ENCODE results near the gene CDK6.

Gene CDK6

DNA sequence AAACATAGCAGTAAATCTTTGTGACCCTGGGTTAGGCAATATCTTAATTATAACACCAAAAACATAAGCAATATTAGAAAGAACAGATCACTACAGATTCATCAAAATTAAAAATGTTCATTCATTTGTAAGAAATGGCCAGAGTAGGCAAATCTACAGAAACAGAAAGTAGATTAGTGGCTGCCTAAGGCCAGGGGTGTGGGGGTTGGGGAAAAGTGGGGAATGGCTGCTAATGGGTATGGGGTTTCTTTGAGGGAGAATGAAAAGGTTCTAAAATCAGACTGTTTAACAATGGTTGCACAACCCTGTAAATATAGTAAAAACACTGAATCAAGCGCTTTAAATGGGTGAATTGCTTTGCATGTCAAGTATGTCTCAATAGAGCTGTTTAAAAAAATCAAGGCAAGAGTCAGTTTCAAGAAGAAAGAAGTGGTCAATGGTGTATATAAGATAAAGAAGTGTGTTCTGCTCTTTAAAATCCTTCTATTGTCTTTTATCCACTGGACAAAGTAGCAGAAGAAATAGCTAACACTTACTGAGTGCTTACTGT is 42.6 kb downstream of the CDK6 start:
- no peak for DNase-seq (ENCODE audit: low read depth)

DNA sequence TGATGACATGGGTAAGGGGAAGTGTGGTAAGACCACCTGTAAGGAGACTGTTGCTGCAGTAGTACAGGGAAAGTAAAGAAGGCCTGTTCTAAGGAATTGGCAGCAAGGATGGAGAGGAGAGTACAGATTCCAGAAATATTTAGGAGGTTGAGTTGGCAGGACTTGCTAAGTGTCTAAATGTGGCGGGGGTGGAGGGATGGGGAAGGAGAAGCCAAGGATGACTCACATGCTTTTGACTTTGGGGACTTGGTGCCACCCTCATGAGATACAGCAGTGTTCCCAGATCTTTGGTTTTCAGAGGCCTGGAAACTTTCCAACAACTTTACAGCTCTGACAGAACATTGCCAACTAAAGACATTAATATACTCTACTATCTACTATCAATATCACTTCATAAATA is 45.4 kb downstream of the CDK6 start:
- DNase-seq (ENCODE audit: low read depth), result no peak

DNA sequence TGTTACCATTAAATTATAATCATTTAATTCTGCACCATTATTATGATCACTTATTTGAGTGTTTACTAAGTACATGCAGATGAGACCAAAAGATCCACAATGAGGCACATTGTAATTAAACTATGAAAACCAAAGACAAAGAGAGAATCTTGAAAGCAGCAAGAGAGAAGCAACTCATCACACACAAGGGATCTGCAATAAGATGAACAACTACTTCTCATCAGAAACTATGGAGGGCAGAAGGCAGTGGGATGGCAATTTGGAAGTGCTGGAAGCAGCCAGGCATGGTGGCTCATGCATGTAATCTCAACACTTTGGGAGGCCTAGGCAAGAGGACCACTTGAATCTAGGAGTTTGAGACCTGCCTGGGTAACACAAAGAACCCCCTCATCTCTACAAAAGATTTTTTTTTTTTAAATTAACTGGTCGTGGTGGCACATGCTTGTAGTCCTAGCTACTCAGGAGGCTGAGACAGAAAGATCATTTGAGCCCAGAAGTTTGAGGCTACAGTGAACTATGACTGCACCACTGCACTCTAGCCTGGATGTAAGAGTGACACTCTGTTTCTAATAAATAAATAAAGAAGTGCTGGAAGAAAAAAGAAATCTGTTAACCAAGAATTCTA is 47.7 kb downstream of the CDK6 start:
- no peak for DNase-seq (ENCODE audit: low read depth)

DNA sequence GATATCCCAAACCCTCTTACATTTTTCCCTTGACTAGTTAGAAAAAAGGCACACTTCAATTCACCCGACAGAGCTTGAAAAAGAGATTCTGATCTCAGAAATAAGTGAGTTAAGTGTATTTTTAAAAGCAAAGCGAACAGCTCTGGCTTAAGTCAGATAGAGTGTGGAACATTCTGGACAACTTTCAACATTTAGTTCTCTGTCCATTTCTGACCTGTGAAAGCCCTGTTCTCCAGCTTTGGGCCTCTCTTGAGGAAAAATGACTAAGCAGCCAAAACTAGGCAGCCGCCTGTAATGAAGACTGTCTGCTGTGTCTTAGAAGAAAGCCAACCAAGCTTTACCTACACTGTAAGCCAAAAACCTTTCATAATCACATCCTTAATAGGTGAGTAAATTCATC is 50.5 kb downstream of the CDK6 start:
- no peak for DNase-seq (ENCODE audit: low read depth)

DNA sequence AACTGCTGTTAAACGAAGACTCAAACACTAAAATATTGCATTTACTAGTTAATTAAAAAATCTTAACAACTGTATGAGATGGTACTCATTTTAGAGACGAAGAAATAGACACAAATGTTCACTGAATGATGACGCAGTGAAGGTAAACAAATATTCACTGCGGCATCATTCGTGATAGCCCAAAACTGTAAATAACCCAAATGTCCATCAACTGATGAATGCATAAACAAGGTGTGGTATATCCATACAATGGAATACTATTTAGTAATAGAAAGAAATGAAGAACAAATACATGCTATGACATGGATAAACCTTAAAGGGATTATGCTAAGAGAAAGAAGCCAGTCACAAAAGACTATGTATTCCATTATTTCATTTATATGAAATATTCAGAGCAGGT is 51.4 kb downstream of the CDK6 start:
- no peak for DNase-seq (ENCODE audit: low read depth)

DNA sequence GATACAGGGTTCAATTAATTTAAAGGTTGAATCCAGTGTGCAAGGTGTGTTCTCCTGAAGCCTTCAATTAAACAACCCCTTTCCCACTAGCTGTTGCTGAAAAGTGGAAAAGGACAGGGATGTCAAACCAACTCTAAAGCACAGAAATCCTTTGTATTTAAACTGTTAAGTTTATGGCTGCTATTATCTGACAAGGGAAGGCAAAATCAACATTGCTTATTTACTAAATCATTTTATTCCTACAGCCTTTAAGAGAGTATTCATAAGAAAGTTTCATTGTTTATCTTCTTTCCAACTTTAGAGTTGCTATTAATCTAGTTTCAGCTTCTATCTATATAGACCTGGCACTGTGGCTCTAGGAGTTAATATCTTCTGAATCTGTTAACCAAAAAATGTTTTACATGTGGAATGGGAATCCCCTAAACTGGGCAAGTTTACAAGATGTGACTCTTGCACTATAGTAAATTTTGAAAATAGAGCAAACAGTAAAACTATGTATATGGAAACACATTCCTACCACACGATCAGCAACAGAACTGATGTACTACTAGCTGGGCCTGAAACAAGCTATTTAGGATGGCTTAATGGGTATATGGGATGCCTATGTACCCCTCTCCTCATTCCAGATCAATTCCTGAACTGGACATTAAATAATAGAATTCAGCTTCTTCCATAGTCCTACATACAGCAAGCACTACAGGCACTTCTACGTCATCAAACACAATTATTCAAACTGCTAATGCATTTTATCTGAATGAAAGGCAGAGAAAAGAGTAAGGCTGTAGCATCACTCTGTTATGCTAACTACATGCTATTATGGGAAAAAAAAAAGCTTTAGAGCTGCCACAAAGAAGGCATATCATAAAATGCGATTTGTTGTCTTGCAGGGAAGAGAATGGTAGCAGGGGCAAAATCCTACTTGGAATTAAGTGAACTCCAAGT is 52.8 kb downstream of the CDK6 start:
- no peak for DNase-seq (ENCODE audit: low read depth)

DNA sequence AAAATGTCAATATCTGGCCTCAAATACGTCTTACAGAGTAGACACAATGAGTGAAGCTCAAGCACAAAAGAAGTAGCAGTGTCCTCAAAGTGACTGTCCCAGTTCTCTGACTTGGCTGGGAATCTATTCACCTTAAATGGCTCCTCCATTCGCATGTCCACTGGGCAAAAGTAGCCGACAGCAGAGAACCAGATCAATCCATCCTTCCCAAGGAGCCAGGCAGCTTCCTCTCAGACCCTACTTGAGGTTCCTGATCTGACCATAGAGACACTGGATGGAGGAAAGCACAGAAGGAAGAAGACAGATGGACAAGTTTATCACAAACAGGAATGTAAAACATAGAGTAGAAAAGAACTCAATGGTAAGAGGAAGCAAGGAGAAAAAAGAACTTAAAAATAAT is 53.5 kb downstream of the CDK6 start:
- DNase-seq (ENCODE audit: low read depth), result no peak

DNA sequence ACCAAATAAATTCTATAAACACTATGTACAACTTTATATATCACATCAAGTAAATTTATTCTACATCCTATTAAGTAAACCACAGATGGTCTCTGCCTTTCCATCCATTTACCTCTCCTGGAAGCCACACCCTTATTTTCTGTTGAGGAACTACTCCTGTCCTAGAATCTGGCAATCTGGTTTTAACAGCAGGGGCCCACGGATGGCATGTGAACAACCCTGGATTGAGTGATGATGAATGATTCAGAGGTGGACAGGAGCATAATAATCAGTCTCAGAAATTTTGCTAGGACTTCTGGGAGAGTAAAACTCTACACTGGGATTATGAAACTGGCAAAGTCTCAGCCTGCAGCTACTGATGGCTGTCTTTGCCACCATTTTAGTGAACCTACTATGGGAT is 54.1 kb downstream of the CDK6 start:
- DNase-seq (ENCODE audit: low read depth), result no peak

DNA sequence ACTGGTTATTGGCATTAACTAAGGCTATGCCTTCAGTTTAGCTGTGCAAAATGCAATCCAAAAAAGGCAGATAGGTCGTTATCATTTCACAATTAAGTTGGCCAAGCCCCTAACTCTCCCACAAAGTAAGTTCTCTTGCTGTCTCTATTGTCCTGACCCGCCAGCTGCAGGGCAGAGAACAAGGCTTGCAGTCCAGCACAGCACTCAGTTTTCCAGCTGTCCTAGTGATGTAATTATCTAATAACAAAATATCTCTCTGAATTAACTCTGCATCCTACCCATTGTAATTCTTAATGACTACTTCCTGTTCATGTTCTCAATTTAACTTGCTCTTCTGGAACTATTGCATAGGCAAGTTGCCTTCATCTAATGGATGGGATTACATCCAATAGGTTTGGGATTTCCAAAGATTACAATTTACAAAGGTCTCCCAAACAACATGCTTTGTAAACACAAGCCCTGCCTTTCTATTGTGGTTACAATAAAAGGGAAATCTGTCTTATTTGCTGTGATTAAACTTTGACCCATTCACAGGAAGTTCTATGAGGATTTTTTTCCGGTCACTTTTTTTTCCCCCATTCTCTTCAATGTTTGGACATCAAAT is 55.2 kb downstream of the CDK6 start:
- DNase-seq (ENCODE audit: low read depth), result no peak

DNA sequence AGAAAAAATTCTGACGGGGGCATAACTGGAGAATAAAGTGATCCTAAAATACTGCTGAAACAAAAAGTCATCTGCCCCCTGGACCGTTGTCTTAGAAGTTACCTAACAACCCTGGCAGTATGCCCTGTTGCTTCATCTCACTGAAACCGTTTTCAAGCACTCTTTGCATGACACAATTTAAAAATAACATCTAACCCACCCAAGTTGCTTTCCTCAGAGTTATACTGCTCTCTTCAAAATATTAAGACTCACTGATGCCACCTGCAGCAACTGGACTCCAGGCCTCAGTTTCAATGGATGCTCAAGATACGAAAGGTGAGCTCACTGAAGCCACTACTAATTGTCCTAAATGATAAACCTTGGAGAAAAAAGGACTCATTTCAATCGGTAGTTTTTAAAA is 57.4 kb downstream of the CDK6 start:
- no peak for DNase-seq (ENCODE audit: low read depth)

DNA sequence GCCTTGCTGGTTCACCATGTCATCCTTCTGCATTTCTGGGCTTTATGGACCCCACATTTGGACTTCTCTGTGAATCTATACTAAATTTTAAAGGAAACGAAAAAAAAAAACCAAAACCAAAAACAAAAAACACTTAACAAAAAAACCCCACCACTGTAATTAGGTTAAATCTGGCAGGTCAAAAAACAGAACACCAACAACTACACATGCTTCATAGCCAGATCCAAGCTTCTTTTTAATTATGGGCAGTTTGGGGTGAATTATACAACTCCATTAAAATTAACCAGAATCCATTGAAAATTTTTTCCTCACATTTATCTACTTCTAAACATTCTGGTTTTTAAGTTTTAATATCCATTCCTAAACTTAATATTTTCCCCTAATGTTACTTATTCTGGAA is 58.4 kb downstream of the CDK6 start:
- DNase-seq (ENCODE audit: low read depth), result no peak

DNA sequence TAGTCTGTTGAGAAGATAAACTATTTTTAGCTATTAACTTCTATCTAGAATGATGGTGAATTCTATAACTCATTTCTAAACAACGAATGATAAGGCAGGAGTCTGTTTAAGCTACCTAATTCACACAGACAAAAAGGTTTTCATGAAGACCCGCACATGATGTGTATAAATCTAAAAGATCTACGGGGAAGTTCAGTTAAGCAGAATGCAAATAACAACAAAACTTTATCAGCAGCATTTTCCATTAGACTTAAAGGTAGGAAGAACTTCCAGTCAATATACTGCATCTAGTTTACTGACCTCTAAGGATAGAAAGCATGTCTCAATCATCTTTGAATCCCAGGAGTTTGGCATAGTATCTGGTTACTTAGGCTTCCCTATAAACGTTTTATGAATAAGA is 62.6 kb downstream of the CDK6 start:
- DNase-seq (ENCODE audit: low read depth), result no peak

DNA sequence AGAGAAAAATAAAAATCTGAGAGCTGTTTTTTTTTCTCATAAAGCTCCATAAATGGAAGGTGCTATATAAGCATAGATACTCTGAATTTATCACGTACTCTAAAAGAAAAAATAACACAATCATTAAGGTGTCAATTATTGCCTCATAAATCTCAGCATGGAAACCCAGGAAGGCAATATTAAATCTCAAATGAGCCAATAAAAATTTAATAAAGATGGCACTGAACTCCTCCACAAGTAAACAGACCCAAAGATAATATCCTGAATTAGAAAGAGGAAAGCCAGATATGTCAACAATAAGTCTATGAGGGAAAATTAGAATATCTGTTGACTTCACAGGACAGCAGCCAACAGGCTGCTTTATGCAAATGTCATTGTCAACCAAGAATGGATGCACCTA is 66.5 kb downstream of the CDK6 start:
- no peak for DNase-seq (ENCODE audit: low read depth)

DNA sequence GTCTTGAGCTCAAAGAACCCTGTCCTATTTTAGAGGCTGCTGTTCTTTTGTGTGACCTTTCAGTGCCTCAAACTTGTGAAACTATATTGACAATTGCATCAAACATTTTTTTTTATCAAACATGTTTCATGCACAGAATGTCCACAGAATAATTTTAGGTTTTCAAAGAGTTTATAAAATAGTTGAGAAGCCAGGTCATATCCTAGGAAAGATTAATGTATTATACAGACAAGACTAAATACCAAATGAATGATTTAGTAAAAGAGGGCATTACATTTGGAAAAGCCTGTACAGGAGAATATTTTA is 67.0 kb downstream of the CDK6 start:
- DNase-seq (ENCODE audit: low read depth), result no peak

DNA sequence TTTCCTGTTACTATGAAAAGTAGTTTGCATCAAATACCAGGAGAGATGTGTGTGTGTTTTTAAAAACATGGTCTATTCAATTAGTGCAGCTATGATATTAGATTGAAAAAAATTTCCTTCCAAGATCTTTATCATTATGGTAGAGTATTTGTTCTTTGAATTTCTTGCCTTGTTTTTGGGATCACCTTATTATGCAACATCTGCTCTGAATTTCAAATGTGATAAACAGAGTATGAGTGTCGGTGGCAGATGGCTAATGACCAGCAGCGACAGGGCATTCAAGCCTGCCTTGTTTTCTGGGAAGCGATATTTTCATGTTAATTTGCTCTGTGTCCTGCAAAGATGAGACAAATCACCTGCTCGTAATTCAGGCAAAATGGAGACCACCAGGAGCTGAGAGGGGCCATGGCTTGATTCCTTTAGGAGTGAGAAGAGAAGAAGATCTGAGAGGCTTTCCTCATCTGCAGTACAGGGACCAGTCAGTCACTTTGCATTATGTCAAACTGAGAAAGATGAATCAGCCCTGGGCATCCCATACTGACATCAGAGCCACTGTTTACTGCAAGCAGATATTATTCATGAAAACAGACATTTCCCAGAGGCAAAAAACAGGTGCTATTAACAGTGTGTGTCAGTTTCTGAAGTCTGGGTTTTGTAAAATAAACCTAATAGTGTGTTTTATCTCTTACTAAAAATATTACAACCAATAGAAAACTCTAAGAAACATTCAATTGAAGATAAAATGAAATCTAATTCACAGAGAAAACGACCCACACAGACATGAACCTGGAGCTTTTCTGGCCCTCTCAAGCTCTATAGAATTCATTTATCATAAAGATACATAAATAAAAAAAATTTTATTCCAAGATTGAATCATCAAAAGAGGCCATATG is 67.6 kb downstream of the CDK6 start:
- DNase-seq (ENCODE audit: low read depth), result no peak

DNA sequence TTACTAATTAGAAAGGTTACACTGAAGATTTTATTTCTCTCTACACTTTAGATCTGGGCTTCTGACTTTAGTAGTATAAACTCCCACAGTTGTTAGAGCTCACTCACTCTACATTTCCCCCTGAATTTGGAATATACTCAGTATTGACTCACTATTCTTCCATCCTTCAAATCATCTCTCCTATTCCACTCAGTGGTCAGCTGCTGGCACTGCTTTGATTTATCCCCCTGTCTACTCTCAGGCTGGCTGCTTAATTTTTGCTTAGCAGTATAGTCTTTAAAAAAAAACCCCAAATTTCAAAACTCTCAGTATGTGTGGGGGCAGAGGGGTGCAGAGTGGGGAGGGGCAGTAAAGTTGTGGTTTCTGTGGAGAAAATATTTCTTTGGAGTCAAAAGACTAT is 68.9 kb downstream of the CDK6 start:
- DNase-seq (ENCODE audit: low read depth), result no peak

DNA sequence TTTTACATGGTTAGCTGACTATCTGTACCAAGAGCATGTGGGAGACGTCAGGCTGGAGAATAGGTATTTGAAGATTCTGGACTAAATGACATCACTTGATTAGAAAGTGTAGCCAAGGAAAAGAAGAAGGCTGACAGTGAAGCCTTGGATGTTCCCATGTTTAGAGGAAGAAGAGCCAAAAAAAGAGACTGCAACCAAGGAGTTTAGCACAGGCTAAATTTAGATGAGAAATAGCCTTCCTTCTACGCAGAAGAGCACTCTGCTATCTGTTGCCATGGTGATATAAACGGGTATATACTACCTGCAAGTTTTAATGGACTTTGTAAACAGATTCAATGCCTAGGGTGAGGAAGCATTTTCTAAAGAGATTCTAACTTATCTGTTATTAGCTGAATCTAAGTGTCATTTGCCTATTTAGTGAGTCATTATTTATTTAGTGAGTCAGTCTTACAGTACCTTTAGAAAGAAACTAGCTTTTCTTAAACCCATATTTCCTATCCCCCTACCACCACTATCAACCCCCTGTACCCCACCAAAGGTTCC is 69.8 kb downstream of the CDK6 start:
- no peak for DNase-seq (ENCODE audit: low read depth)

DNA sequence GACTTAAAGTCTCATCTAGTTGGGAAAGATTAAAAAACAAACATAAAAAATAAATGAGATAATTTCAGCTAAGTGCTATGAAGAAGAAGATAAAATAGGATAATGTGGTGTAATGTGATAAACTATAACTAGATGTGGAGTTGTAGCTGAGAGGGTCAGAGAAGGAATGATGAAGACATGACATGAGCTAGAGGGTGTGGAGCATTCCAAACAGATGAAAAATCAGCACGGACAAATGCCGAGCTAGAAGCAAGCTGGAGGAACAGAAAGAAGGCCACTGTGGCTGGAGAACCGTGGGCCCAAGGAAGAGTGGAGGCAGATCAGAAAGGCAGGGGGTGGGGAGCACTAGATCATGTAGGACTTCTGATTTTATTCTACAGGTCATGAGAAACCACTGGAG is 70.6 kb downstream of the CDK6 start:
- no peak for DNase-seq (ENCODE audit: low read depth)

DNA sequence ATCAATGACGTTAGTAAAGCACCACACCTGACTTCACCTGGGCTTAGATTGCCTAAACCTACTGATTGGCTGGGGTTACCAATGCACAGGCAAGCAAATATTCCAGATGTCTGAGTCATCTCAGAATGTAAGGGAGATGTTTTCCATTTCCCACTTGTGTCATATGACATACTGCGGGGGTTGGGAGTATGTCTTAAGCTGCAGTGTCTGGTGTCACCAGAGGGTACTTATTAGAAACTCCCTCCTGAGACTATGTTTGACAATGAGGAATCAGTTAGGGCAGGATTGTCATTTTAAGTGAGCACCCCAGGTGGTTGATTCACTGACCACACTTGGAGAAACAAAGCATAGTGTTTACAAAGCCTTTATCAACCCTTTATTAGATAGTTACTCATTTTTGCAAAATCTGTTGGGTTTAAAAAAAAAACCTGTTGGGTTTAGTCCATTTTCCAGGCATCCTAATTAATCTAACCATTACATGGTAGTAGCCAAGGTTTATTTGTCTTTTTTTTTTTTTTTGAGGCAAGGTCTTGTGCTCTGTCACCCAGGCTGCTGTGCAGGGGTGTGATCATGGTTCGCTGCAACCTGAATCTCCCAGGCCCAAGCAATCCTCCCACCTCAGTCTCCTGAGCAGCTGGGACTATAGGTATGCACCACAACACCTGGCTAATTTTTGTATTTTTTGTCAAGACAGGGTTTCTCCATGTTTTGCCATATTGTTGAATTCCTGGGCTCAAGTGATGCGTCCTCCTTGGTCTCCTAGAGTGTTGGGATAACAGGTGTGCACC is 72.5 kb downstream of the CDK6 start:
- no peak for DNase-seq (ENCODE audit: low read depth)

DNA sequence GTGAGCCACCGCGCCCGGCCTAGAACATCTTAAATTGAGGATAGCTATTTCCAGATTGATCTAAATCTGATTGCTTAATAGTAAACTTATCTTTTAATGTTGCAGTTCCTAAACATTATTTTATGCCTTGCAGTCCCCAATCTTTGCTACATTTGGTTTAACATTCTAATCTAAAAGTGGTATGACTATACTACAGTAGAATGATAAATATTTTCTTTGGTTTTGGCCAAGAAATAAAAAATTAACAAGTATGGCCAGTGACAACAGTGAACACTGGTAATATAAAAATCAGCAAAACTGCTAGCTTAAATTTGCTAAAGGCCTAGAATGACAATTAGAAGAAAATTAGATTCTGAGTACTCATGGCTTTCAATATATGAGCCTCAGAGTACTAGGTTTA is 73.5 kb downstream of the CDK6 start:
- DNase-seq (ENCODE audit: low read depth), result no peak

All from activated gamma-delta T cell treated with anti-CD3 and anti-CD28 coated beads, Interleukin-2, amount 50 U/mL, for 16 hours (primary cell).